Thymus (tissue), 11 donors: ENCODE measurements around the gene ESPN. TPM values are rescaled to one million over a fixed set of nuclear protein-coding genes. Genes with fewer than 3 reads are reported as not detected.

Experiments used
- DNase-seq, 9 donors: peaks; one replicate each; pipeline ENCODE4 v3.0.0-alpha.2; 2013; ENCODE audit warnings: low spot score in 9 of 9, low read depth in 6 of 9, missing footprints in 1 of 9
- H3K27ac ChIP-seq, 2 donors: one replicate each; pipeline ENCODE4 v1.5.1; 2013; ENCODE audit warnings: control low read depth in 1 of 2, low read depth in 1 of 2, low read length in 1 of 2, mild to moderate bottlenecking in 1 of 2, moderate library complexity in 1 of 2
- H3K27me3 ChIP-seq, 2 donors: one replicate each; pipeline ENCODE4 v1.5.1; 2013; ENCODE audit warnings: low read length in 1 of 2; ENCODE audit not compliant: control insufficient read depth in 2 of 2, insufficient read depth in 1 of 2
- H3K36me3 ChIP-seq, 2 donors: one replicate each; pipeline ENCODE4 v1.5.1; 2013; ENCODE audit warnings: low read length in 1 of 2, mild to moderate bottlenecking in 1 of 2, moderate library complexity in 1 of 2; ENCODE audit not compliant: control insufficient read depth in 2 of 2, insufficient read depth in 2 of 2
- H3K4me1 ChIP-seq, 2 donors: one replicate each; pipeline ENCODE4 v1.5.1; 2013; ENCODE audit warnings: low read length in 2 of 2; ENCODE audit not compliant: control insufficient read depth in 2 of 2, insufficient read depth in 2 of 2
- H3K4me3 ChIP-seq, 2 donors: one replicate each; pipeline ENCODE4 v1.5.1; 2013; ENCODE audit warnings: low read length in 2 of 2, control low read depth in 1 of 2, mild to moderate bottlenecking in 1 of 2
- H3K9me3 ChIP-seq, 2 donors: one replicate each; pipeline ENCODE4 v1.5.1; 2013; ENCODE audit warnings: low read length in 1 of 2, mild to moderate bottlenecking in 1 of 2; ENCODE audit not compliant: control insufficient read depth in 2 of 2, insufficient read depth in 1 of 2
- WGBS: extraction: QIAGEN DNeasy Blood & Tissue Kit; methylation state at CpG from one replicate; pipeline ENCODE4 v1.1.7; 2013; 5-methylcytosine and 5-hydroxymethylcytosine counted together
- polyA plus RNA-seq: library from polyadenylated mRNA; stranded (reverse); fragments of 200-250 nt; gene quantifications from one replicate; pipeline ENCODE4 v1.2.3, GENCODE V29; 2013
- total RNA-seq: library from RNA; stranded (reverse); fragments of 120-200 nt; gene quantifications from one replicate; pipeline ENCODE4 v1.2.4, GENCODE V29; 2013
- donor health status: healthy.

The ESPN gene
- total and polyA plus RNA-seq, 2 donors = 1.0 to 11.8 TPM

DNA sequence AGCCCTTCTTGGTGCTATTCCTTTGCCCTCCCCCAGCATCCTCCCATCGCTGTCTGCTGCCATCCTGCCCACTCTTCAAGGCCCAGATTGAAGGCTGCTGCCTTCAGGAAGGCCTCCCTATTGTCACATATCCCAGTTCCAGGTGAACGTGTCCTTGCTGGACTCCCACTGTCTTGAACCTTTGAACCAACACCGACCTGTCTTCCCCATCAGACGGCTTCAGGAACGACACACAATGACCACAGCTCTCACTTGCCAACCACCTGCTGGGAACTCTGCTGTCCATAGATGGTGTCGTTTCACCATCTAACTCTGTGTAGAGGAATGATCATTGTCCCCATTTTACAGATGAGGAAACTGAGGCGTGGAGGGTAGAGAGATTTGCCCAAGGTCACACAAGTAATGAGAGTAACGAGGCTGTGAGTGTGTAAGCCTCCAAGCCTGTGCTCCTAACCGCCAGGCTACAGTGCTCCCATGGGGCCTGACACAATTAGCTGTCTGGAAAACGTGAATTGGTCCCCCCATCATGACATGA is 76.8 kb downstream of the ESPN start:
- DNase-seq = no peak
- 94% methylated on average over 10 of the region's 10 CpGs for WGBS
- Histone ChIP-seq H3K9me3 (no peaks in the 10 kb centered on the region), H3K27me3 (peaks cover 23 to 50% of the 10 kb centered on the region in 2 donors), H3K36me3 (no peaks in the 10 kb centered on the region), H3K4me3 (no peak overlapping the region), H3K4me1 (peaks cover 0 to 7% of the 10 kb centered on the region in 2 donors), H3K27ac (no peak overlapping the region)

- Histone ChIP-seq H3K27me3 (peaks cover 14 to 42% of the 10 kb centered on the region in 2 donors), H3K27ac (no peak overlapping the region), H3K9me3 (no peaks in the 10 kb centered on the region), H3K36me3 (no peaks in the 10 kb centered on the region), H3K4me1 (peaks cover 0 to 2% of the 10 kb centered on the region in 2 donors), H3K4me3 (no peak overlapping the region)
- no peak for DNase-seq
- 93% methylated on average over 31 of the region's 31 CpGs for WGBS
These were observed 77.7 kb downstream of the ESPN start for GRCh38 chr1:6502000-6502891.

- no peaks in the 10 kb centered on the region for H3K9me3 ChIP-seq
- H3K27me3 ChIP-seq = peaks cover 0 to 27% of the 10 kb centered on the region in 2 donors
- no peak overlapping the region for H3K4me3 ChIP-seq
- no peak overlapping the region for H3K27ac ChIP-seq
- no peaks in the 10 kb centered on the region for H3K36me3 ChIP-seq
- no peak for DNase-seq
- no peaks in the 10 kb centered on the region for H3K4me1 ChIP-seq
- 88% methylated on average over 20 of the region's 20 CpGs for WGBS
These were observed 79.5 kb downstream of the ESPN start for GRCh38 chr1:6503884-6504602.

- 98% methylated on average over 15 of the region's 15 CpGs for WGBS
- DNase-seq = no peak
These were observed 80.3 kb downstream of the ESPN start for GRCh38 chr1:6504887-6505286.

DNA sequence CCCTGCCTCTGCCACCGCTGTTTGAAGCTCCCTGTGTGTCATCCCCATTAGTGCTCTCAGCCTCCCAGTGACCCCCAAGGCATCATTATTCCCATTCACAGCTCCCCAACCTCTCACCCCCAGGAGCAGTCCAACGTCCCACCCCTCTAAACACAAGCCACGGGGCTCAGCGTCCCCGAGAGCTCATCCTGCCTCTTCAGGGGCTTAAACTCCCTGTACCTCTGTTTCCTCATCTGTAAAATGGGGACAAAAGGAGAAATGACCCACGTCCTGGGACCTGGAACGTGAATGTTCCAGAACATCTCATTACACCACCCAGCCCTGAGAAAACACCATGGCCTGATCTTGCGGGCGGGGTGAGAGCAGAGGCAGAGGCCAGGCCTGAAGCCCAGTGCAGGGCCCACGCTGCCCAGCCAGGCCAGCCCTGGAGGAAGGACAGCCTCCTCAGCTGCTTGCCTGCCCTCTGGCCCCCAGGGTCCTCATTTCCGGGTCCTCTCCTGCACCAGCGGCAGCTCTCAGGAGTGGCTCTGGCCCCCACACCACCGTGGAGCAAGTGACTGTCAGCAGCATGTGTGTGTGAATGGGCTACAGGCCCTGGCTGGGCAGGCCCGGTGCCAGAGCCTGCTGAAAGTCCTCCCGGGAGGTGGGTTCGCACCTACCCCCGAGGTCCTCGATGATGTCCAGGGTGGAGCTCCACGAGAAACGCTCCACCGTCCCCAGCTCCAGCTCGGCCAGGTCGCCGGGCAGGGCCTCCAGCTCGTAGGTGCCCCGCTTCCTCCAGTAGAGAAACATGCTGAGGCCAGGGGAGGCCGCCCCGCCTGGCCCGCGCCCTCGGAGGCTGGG is 81.0 kb downstream of the ESPN start:
- 96% methylated on average over 31 of the region's 31 CpGs for WGBS
- no peak for DNase-seq
- Histone ChIP-seq H3K4me1 (no peaks in the 10 kb centered on the region), H3K36me3 (no peaks in the 10 kb centered on the region), H3K4me3 (no peak overlapping the region), H3K27ac (no peak overlapping the region), H3K27me3 (peaks cover 0 to 24% of the 10 kb centered on the region in 2 donors), H3K9me3 (no peaks in the 10 kb centered on the region)

More at GRCh38 chr1:6504887-6505286, 80.3 kb downstream of the ESPN start:
- Histone ChIP-seq H3K9me3 (no peaks in the 10 kb centered on the region), H3K4me1 (no peaks in the 10 kb centered on the region), H3K36me3 (no peaks in the 10 kb centered on the region), H3K27me3 (peaks cover 0 to 29% of the 10 kb centered on the region in 2 donors), H3K27ac (no peak overlapping the region), H3K4me3 (no peak overlapping the region)

DNA sequence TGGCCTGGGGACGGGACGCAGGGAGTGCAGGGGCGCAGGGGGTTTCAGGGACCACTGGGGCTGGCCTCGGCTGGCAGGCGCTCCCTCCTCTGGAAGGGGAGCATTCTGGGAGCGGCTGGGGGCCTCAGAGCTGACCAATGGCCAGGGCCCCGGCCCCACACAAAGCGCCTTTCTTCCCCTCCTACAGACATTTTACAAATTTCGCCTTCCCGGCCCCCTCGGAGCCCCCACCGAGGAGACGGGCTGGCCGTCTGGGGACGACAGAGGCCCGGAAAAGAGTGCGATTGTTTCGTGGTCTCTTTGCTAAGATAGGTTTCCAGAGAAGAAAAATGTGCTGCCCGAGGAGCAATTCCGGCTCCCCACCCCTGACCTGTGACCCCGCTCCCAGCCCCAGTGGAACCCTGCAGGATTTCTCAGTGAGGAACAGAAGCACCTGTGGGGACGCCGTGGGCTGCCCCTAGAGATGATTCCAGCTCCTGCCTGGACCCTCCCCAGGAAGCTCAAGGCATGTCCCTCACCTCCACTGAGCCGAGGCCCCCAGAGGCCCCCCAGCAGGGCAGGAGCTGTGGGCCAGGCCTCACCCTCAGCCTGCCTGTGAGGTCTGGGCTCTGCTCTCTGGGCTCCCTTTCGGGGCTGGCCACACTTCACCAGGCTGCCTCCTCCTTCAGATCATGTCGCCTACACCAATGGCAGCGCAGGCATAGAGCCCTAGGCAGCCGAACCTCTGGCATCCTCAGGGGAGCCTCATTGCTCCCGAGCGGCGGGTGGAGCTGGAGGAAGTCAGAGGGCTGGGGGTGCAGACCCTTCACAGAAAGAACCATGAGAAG is 81.8 kb downstream of the ESPN start:
- Histone ChIP-seq H3K36me3 (no peaks in the 10 kb centered on the region), H3K9me3 (no peaks in the 10 kb centered on the region), H3K27ac (no peak overlapping the region), H3K4me3 (no peak overlapping the region), H3K27me3 (peaks cover 0 to 17% of the 10 kb centered on the region in 2 donors), H3K4me1 (no peaks in the 10 kb centered on the region)
- no peak for DNase-seq
- 95% methylated on average over 31 of the region's 31 CpGs for WGBS

- DNase-seq = no peak
- no peaks in the 10 kb centered on the region for H3K9me3 ChIP-seq
- H3K4me1 ChIP-seq = no peaks in the 10 kb centered on the region
- no peak overlapping the region for H3K27ac ChIP-seq
- peaks cover 0 to 15% of the 10 kb centered on the region in 2 donors for H3K27me3 ChIP-seq
- no peak overlapping the region for H3K4me3 ChIP-seq
- H3K36me3 ChIP-seq = no peaks in the 10 kb centered on the region
- WGBS = 57% methylated on average over 7 of the region's 7 CpGs
These were observed 82.5 kb downstream of the ESPN start for GRCh38 chr1:6507037-6507428.

- Histone ChIP-seq H3K36me3 (no peaks in the 10 kb centered on the region), H3K27me3 (peaks cover 0 to 12% of the 10 kb centered on the region in 2 donors), H3K9me3 (no peaks in the 10 kb centered on the region), H3K4me1 (no peaks in the 10 kb centered on the region), H3K27ac (no peak overlapping the region), H3K4me3 (no peak overlapping the region)
- 91% methylated on average over 12 of the region's 12 CpGs for WGBS
- no peak for DNase-seq
These were observed 82.9 kb downstream of the ESPN start for GRCh38 chr1:6507461-6507911.
